Stimulated activated CD8-positive, alpha-beta memory T cell treated with anti-CD3 and anti-CD28 coated beads, Interleukin-15, amount 100 ng/mL, for 4 hours (primary cell): ENCODE data around the gene DLG4.
"Not testable (repeated sequence)": the region's sequence is repeated elsewhere in the genome, so short reads cannot be mapped to it uniquely, and the experiment has no call there.

Source experiments
- DNase-seq, 2 donors: peaks; one replicate each; pipeline ENCODE4 v3.0.0-alpha.2; 2020; ENCODE audit warnings: low read depth in 2 of 2

DLG4 gene

DNA sequence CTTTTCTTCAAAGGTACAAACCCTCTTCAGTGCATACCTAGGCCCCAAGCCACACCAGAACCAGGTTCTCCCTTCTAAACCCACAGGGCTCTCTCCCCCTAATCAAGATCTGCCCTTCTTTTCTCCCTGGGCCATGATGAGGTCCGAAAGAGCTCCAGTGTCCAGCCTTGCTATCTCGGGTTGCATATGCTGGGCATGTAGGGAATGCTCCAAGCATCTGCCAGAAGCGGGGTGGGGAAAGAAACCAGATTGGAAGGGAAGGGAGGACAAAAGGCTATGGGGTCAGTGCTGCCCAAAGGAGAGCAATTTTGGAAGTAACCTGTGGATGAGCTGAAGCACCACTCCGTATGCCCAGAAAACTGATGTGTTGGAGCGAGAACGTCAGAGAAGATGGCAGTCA lies 29.6 kb upstream of the DLG4 start:
- no peak for DNase-seq

DNA sequence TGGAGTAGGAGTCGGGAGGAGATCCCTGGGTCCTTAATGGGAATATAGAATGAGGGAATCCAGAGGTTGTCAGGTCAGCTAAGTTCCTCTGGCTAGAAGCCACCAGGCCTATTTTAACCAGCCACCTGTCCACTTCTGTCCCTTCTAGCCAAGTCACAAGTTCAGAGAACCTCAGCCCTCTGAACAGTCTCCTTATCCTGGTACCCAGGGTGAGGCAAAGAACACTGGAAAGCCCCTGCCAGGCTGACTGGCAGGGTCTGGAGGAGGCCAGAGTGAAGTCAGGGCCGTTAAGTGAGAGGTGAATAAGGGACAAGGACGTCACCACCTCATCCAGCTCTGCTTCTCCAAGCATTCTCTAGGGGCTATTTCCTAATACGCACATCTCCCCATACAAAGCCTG lies 29.2 kb upstream of the DLG4 start:
- DNase-seq, result no peak

GRCh38 chr17:7246779-7247178 lies 27.1 kb upstream of the DLG4 start:
- no peak for DNase-seq

- not testable (repeated sequence) for DNase-seq
These were observed 24.2 kb upstream of the DLG4 start for GRCh38 chr17:7243838-7244237.

- no peak for DNase-seq
These were observed 23.8 kb upstream of the DLG4 start for GRCh38 chr17:7243453-7243729.

- peak; percentile 85 for DNase-seq
These were observed 23.2 kb upstream of the DLG4 start for GRCh38 chr17:7242717-7243452.

DNA sequence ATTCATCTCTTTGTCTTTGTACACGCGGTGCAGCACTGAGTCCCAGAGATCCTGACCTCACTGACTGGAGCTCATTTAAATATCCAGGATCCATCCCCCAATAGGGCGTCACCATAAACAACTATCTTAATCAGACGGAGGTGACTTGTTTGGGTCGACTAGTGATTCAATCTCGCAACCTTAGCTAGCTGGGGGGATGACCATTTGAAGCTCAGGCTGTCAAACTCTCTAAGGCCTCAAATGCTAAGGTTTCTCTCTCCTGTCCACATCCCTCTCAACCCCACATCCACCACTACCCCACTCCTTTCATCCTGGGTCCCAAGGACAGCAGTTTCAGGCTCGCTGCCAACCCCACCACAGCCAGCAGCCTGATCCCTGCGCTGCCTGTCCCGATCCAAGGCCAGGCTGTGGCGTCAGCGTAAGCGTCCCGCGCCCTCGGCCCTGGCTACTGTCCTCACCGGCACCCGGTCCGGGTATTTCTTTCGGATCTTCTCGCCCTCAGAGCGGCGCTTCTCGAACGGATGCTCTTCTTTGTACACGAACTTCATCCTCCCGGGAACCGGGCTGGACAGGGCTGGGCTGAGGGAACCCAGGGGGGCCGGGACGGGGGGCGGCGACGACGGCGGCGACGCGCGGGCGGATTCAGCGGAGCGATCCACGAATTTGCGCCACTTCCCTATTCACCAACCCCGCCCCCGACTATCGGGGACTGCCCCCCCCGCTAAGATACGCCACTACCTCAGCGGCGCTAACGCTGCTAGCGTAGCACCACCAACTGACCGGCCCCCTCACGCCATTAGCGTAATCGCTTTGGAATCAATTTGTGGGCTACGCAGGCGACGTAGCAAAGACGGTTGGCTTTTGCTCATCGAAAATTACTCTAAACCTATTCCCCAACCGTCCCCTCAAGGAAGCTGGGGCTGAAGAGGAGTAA lies 22.4 kb upstream of the DLG4 start, which contains the start of gene GABARAP:
Gene GABARAP (minus strand): TSS at position 667 of the 934 bp plus-strand sequence. CDS start 119 bp downstream, at position 548.
- peak; percentile 83 to 90 for DNase-seq

- no peak for DNase-seq
These were observed 21.6 kb upstream of the DLG4 start for GRCh38 chr17:7241090-7241733.

GRCh38 chr17:7240375-7240774 lies 20.7 kb upstream of the DLG4 start:
- no peak for DNase-seq

- DNase-seq, result peak; percentile 96 to 97
These were observed 19.7 kb upstream of the DLG4 start, which contains the start of gene PHF23 for GRCh38 chr17:7239091-7240027. PHF23 (minus strand) TSS chr17:7239457; CDS start chr17:7239279, 178 bp downstream.

- DNase-seq, result no peak
These were observed 18.9 kb upstream of the DLG4 start for GRCh38 chr17:7238420-7239090.

- peak; percentile 74 to 75 for DNase-seq
These were observed 18.3 kb upstream of the DLG4 start for GRCh38 chr17:7237761-7238419.

- DNase-seq, result no peak
These were observed 17.7 kb upstream of the DLG4 start for GRCh38 chr17:7237266-7237760.

DNA sequence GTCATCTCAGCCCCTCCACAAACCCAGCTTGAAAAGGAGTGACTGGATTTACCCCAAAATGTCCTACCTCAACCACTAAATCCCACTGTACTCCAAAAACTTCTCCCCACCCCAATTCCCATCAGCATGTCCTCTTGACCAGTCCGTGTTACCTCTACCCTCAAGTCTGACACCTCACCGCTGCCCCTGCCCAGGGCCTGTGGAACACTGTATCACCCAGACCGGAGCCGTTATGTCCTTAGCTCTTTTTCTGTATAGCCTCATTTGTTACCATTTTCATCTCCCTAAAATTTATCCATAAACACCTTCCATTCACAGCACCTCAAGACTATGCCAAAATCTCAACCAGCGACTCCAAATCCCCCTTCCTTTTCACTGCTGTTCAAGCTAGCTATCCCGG lies 17.2 kb upstream of the DLG4 start:
- no peak for DNase-seq

DNA sequence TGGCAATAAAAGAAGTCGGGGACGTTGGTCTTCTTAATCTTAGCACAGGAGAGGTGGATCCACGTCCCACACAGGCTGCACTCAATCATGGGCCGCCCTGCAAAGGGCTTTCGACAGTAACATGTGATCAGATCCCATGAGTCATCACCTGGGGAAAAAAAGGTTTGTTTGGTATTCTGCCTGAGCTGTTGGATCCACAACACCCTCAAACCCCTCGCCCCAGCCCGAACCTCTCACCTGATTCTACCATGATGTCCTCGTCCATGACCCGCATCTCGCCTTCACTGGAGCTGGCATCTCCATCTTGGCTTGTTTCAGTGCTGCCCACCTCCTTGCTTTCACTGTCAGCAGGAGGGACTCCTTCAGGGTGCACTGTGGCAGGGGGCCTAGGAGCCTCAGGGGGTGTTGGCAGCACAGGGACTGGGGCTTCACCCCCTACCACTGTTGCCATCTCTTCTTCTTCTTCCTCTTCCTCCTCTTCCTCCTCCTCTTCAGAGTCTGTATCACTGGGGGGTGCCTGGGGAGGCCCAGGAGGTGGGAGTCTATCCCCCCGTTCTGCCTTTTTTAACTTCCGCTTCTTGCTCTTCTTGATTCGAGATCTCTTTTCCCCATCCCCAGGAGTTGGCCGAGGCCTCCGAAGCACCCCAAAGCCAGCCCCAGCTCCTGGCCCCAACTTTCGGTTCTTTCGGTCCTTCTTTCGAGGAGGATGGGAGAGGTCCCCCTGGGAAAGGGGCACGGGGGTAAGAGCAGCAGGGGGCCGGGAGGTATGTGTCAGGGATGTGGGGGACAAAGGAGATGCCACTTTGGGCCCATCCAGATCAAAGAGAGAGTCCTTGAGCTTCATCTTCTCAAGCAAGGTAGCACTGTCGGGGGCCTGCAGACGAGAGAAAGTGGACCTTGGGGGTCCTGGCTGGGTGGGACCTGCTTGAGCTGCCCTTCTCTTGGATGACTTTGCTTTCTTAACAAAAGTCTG lies 16.3 kb upstream of the DLG4 start:
- DNase-seq, result no peak

DNA sequence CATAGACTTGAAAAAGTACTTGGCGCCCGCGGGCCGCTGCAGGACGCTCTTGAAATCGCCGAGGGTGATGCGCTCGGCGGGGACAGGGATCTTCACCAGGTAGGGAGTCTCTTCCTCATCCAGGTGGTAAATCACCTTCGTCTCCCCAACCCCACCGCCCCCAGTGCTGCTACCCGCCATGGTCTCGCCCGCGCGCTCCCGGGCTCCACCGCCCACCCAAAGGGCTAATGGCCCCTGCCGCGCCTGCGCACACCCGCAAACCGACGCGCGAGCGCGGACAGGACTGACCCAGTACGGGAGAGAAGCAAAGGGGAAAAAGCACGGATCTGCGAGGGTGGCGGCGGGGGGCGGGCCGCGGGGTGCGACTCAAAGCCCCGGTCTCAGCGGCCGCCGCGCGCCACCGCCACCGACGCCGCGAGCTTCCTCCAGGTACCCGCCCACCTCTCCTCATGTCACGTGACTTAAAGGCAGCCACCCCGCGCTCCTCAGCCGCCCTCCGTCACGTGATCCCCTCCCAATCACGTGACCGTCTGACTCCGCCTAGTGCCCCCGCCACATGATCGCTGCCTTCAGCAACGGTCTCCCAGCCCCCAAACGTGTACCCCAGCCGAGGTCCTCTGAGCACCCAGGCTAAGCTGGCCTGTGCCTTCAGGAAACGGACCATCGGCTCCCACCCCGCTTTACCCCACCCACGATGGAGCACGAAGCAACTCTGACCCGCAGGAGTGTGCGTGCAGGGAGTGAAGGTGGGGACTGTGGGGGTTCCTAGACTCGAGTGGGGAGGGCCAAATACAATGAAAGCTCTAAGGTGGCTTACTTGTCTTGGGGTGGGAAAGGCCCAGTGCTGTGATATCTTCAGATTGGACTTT lies 14.7 kb upstream of the DLG4 start, which contains the start of gene DVL2:
Gene DVL2 (minus strand): TSS at position 435 of the 869 bp plus-strand sequence. CDS start 255 bp downstream, at position 180.
- DNase-seq, result peak; percentile 90 to 92

GRCh38 chr17:7233701-7234082 lies 14.1 kb upstream of the DLG4 start:
- DNase-seq, result no peak

GRCh38 chr17:7232114-7232513 lies 12.5 kb upstream of the DLG4 start:
- DNase-seq, result no peak
